Stimulated activated CD8-positive, alpha-beta memory T cell treated with anti-CD3 and anti-CD28 coated beads, Interleukin-4, amount 100 ng/mL, for 24 hours (primary cell): Measurements from ENCODE around the gene MAGEA11.
"Not testable (repeated sequence)": the region's sequence is repeated elsewhere in the genome, so short reads cannot be mapped to it uniquely, and the experiment has no call there.

Source experiments
- DNase-seq: peaks from one replicate; pipeline ENCODE4 v3.0.0-alpha.2; 2020; ENCODE audit warnings: low read depth

The MAGEA11 gene

GRCh38 chrX:149711545-149712236 lies at the start of gene MAGEA11:
TSS of gene MAGEA11 (plus strand) at chrX:149712060. CDS start at chrX:149713160, 1,100 bp downstream.
- no peak for DNase-seq

- DNase-seq: not testable (repeated sequence)
These were observed 36.8 kb upstream of the MAGEA11 start for GRCh38 chrX:149675088-149675487.

DNA sequence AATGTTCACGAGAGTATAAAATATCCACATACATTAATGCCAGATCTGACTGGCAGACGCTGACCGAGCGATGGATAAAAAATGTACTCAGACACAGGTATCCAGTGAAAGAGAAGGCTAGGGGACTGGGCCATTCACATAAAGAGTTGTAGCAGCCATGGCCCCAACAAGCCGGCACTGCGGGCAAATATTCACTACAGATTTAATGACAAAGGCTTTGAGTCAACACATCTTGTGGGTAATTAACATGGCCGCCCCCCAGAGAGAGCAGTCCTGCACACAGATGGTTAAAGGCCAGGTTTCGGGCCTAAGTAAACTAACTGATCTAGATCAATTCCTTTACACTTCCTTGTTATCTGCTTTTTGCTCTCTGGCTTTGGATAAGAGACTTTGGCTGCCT lies 36.3 kb upstream of the MAGEA11 start:
- DNase-seq: not testable (repeated sequence)

GRCh38 chrX:149679164-149679678 lies 32.6 kb upstream of the MAGEA11 start:
- DNase-seq: not testable (repeated sequence)

DNA sequence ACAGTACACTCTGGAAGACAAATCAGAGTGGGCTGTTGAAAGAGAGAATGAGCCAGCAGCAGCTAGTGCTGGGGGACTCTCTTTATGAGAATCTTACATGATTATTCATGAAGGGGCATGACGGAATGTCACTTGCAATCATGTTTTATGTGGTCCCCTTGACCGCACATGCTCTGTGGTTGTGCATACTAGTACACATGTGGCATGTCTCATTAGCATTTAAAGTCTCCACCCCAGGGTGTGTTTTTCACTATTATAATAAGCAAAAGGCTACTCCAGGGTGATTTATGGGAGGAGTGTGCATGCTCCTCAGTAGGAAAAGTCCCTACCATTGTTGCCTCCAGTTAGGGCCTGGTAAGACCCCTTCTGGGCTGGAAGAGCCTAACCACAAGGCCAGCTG lies 30.7 kb upstream of the MAGEA11 start:
- no peak for DNase-seq

- DNase-seq: no peak
These were observed 29.8 kb upstream of the MAGEA11 start for GRCh38 chrX:149682031-149682430.

DNA sequence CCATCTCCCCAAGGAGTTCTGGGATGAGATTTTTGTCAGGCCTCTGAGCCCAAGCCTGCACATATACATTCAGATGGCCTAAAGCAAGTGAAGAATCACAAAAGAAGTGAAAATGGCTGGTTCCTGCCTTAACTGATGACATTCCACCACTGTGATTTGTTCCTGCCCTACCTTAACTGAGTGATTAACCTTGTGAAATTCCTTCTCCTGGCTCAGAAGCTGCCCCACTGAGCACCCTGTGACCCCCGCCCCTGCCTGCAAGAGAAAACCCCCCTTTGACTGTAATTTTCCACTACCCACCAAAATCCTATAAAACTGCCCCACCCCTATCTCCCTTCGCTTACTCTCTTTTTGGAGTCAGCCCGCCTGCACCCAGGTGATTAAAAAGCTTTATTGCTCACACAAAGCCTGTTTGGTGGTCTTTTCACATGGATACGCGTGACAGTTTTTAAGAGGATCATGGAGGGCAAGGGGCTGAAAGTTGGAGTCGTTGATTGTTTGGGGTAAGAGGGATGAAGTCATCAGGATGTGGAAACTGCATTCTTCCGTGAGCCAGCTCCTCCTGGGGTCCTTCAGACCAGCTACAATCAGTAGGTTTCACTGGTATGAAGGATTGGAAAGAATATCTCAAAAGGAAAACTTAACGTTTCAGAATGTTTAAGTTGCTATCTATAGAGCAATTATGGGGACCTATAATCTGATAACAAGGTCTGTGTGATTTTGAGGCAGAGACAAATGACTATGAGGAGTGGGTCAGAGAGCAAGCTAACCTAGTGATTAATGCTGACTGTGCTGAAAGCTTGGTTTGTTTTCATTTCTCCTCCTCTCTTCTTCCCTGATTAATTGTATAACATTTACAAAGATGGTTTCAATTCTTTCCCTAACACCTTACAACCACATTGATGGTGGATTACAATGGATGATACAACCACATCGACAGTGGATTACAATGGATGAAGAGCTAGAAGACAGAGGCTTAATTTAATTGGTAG lies 28.6 kb upstream of the MAGEA11 start:
- DNase-seq: no peak

GRCh38 chrX:149683966-149684730 lies 27.7 kb upstream of the MAGEA11 start:
- DNase-seq: no peak

- no peak for DNase-seq
These were observed 23.9 kb upstream of the MAGEA11 start for GRCh38 chrX:149687991-149688390.

- no peak for DNase-seq
These were observed 23.3 kb upstream of the MAGEA11 start for GRCh38 chrX:149688552-149688951.

- no peak for DNase-seq
These were observed 20.1 kb upstream of the MAGEA11 start for GRCh38 chrX:149691794-149692193.

DNA sequence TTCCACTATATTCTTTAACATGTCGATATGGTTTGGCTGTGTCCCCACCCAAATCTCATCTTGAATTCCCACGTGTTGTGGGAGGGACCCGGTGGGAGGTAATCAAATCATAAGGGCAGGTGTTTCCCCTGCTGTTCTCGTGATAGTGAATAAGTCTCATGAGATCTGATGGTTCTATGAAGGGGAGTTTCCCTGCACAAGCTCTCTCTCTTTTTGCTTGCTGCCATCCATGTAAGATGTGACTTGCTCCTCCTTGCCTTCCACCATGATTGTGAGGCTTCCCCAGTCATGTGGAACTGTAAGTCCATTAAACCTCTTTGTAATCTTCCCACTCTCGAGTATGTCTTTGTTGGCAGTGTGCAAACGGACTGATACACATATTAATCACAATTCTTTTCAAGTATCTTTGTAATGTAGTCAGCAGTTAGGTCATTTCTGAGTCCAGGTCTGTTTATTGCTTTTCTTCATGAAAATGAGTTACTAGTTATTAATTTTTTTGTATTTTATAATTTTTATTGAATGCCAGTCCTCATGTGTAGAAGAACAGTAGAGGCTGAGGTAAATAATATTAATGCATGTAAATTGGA lies 19.1 kb upstream of the MAGEA11 start:
- not testable (repeated sequence) for DNase-seq

GRCh38 chrX:149699761-149700160 lies 12.1 kb upstream of the MAGEA11 start:
- DNase-seq: no peak

GRCh38 chrX:149704664-149705063 lies 7.2 kb upstream of the MAGEA11 start:
- no peak for DNase-seq

DNA sequence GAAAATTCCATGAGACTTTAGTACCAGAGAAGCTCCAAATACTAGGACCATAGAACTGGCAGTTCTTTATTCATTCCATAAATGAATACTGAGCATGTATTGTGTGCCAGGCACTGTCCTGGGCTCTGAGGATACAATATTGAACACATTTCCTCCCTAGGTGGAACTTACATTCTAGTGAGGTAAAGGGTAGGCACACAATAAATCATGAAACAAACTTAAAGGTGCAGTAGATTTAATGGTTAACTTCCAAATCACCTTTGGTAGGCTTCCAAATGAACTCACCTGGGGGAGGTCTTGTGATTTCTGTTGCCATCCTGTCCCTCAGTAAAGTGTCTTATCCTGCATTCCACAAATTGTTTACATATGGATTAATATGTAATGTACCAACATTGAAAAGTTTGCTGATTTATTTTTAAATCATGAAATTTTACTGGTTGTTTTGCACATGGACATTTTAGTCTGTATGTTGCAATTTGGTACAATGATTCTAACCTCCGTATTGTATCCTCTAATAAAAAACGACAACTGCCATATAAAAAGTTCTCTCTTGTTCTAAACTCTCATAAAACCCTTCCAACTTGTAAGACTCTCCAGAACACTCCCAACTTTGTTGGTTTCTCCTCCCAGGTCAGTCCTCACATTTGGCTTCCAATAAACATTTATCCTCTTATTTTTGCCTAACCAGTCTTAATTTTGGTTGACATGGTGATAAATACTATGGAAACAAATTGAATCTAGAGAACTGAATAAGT lies 4.5 kb upstream of the MAGEA11 start:
- no peak for DNase-seq

DNA sequence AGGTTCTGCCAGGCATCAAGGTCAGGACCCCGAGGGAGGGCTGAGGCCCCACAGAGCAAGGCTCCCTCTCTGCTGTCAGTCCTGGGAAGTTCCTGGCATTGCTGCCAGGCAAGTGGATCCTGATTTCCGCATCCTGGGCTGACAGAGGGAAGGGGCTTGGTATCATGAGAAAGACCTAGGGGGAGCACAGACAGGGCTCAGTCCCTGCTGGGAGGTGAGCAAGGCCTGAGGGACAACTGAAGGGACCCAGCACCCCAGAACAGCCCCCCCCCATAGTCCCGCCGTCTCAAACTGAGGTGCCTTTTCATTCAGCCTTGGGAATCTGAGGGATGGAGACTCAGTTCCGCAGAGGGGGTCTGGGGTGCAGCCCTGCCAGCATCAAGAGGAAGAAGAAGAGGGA lies 971 bp downstream of the MAGEA11 start:
- no peak for DNase-seq

DNA sequence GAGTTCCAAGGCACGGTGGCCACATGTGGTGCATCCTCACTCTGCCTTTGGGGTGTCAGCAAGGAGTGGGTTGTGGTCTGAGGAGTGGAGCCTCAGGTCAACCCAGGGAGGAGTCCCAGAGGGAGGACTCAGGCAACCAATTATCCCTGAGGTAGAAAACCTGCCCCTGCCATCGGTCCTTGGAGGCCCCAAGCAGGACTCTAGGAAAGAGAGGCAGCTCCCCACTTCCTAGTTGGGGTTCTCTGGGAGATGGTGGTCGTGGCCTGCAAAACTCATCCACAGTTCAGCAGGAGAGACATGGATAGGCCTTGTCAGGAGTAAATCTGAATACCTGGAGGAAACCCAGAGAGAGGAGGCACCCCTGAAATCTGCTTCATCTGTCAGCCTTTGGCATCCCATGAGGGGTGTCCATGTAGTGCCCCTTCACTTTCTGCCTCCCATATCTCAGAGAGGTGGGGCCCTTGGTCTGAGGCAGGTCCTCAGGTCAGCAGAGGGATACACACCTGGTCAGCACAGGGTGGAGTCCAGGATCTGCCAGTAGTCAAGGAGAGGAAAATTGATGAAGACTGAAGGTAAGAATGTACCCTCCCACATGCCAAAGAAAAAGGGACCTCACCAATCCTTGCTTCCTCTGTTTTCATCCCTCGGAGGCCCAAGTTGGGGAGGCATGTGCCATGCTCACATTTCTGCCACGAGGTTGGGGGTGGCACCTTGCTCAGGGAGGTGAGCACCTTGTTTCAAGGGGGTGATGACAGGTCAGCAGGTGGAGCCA lies 1.6 kb downstream of the MAGEA11 start:
- no peak for DNase-seq

DNA sequence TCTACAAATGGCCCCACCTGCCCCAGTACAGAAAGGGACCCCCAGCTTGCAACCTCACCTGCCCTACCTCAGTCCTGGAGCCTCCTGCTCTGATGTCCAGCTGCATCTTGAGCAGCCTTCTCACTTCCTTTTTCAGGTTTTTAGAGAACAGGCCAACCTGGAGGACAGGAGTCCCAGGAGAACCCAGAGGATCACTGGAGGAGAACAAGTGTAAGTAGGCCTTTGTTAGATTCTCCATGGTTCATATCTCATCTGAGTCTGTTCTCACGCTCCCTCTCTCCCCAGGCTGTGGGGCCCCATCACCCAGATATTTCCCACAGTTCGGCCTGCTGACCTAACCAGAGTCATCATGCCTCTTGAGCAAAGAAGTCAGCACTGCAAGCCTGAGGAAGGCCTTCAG lies 3.6 kb downstream of the MAGEA11 start:
- DNase-seq: no peak

DNA sequence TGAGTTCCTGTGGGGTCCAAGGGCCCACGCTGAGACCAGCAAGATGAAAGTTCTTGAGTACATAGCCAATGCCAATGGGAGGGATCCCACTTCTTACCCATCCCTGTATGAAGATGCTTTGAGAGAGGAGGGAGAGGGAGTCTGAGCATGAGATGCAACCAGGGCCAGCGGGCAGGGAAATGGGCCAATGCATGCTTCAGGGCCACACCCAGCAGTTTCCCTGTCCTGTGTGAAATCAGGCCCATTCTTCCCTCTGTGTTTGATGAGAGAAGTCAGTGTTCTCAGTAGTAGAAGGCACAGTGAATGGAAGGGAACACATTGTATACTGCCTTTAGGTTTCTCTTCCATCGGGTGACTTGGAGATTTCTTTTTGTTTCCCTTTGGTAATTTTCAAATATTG lies 4.8 kb downstream of the MAGEA11 start:
- DNase-seq: no peak

DNA sequence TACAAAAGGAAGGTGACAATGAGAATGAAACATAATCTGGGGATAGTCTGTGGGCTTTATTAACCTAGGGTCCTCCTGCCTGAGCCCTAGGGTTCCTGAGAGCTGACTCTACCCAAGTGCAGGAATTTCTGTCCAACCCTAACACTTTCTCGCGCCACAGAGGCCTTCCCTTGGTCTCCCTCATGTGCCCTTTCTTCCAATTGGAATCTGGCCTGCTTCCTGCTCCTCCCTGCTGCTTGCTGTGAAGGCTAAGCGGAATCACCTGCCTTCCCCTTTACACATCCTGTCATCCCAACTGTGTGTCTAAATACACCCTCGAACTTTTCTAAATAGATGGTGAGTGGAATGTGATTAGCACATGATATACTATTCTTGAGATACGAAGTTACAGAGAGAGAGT lies 5.9 kb downstream of the MAGEA11 start:
- no peak for DNase-seq
